ENCODE data around the gene IRF5. TPM values are rescaled to one million over a fixed set of nuclear protein-coding genes. Genes with fewer than 3 reads are reported as not detected.

The IRF5 gene
- total and polyA plus RNA-seq, 10 donors: 26.2 to 56.3 (median 42.2) TPM

- peaks cover 0 to 70% (median 21%) of the 10 kb centered on the region in 7 donors for H3K27me3 ChIP-seq (replicated peaks in 1 of 7)
- H3K27ac ChIP-seq: no peak overlapping the region
- intact Hi-C loops (cut with DNase I; ENCODE audit: low total_unique reads): no loop called here
- WGBS, 5 donors: 81 to 89% (median 87%) methylated on average over 15 to 19 of the region's 19 CpGs
- TF ChIP-seq CTCF (IDR thresholded peaks at IDR 0.05 in 8 of 11, conservative IDR thresholded peaks at IDR 0.05 in 3 of 11): no peak
- no peak for TF ChIP-seq POLR2AphosphoS5 (IDR thresholded peaks at IDR 0.05)
- no peak for TF ChIP-seq POLR2A (IDR thresholded peaks at IDR 0.05)
- H3K36me3 ChIP-seq: no peaks in the 10 kb centered on the region
- H3K4me1 ChIP-seq: peaks cover 0 to 29% (median 6%) of the 10 kb centered on the region in 6 donors
- H3K9me3 ChIP-seq: no peaks in the 10 kb centered on the region
- no peak overlapping the region for H3K4me3 ChIP-seq
- peak; percentile 57 for DNase-seq
These were observed 30.8 kb upstream of the IRF5 start for GRCh38 chr7:128906766-128907559.

GRCh38 chr7:128908750-128909624, 28.7 kb upstream of the IRF5 start:
- Histone ChIP-seq H3K27ac (no peak overlapping the region), H3K27me3 (replicated peaks in 1 of 7) (peaks cover 0 to 74% (median 24%) of the 10 kb centered on the region in 7 donors), H3K36me3 (no peaks in the 10 kb centered on the region), H3K9me3 (no peaks in the 10 kb centered on the region), H3K4me1 (peaks cover 0 to 31% (median 6%) of the 10 kb centered on the region in 6 donors), H3K4me3 (no peak overlapping the region)
- DNase-seq: peak; percentile 14
- 83 to 91% (median 85%) methylated on average over 4 to 6 of the region's 6 CpGs for WGBS, 5 donors
- TF ChIP-seq POLR2A (IDR thresholded peaks at IDR 0.05): no peak
- TF ChIP-seq CTCF (IDR thresholded peaks at IDR 0.05 in 8 of 11, conservative IDR thresholded peaks at IDR 0.05 in 3 of 11): no peak
- TF ChIP-seq POLR2AphosphoS5 (IDR thresholded peaks at IDR 0.05): no peak
- intact Hi-C loops (cut with DNase I; ENCODE audit: low total_unique reads): no loop called here

GRCh38 chr7:128909625-128910568, 27.8 kb upstream of the IRF5 start:
- intact Hi-C loops (cut with DNase I; ENCODE audit: low total_unique reads): no loop called here
- WGBS, 5 donors: 21 to 26% (median 23%) methylated on average over 36 to 42 of the region's 42 CpGs
- Histone ChIP-seq H3K27me3 (replicated peaks in 1 of 7) (peaks cover 0 to 78% (median 33%) of the 10 kb centered on the region in 7 donors), H3K4me1 (peaks cover 0 to 32% (median 9%) of the 10 kb centered on the region in 6 donors), H3K9me3 (no peaks in the 10 kb centered on the region), H3K27ac (no peak overlapping the region), H3K4me3 (peak overlapping the region in 3 of 8 donors; percentile 3 to 39 (median 14)), H3K36me3 (no peaks in the 10 kb centered on the region)
- DNase-seq: peak; percentile 74
- TF ChIP-seq CTCF (IDR thresholded peaks at IDR 0.05 in 8 of 11, conservative IDR thresholded peaks at IDR 0.05 in 3 of 11) (no peak), POLR2A (IDR thresholded peaks at IDR 0.05) (no peak), POLR2AphosphoS5 (IDR thresholded peaks at IDR 0.05) (no peak)

All from spleen (tissue), 11 donors.